SK-N-SH treated with all-trans-retinoic acid at 6 μM for 48 hours (cell line): ENCODE data around the gene SOX6.

Experiments
- ARNTL ChIP-seq: fragments of 450-650 bp; formaldehyde crosslinking; IDR thresholded peaks from 2 replicates; pipeline ENCODE4 v1.5.0; 2020; ENCODE audit warnings: low read depth, mild to moderate bottlenecking, moderate library complexity, borderline replicate concordance
- CREB5 ChIP-seq: fragments of 250-450 bp; sonication (Bioruptor Pico); IDR thresholded peaks from 2 replicates; pipeline ENCODE4 v1.5.1; 2020; ENCODE audit warnings: low read depth, mild to moderate bottlenecking, moderate library complexity
- GLIS3 ChIP-seq: fragments of 250-450 bp; sonication (Bioruptor Pico); IDR thresholded peaks from 2 replicates; pipeline ENCODE4 v1.5.0; 2020; ENCODE audit warnings: mild to moderate bottlenecking, moderate library complexity
- PATZ1 ChIP-seq: fragments of 250-450 bp; sonication (Bioruptor Pico); IDR thresholded peaks from 2 replicates; pipeline ENCODE4 v1.8.0; 2020; ENCODE audit warnings: mild to moderate bottlenecking, moderate library complexity, borderline replicate concordance
- PPARA ChIP-seq: fragments of 250-450 bp; sonication (Bioruptor Pico); IDR thresholded peaks from 2 replicates; pipeline ENCODE4 v1.5.0; 2020; ENCODE audit warnings: mild to moderate bottlenecking, borderline replicate concordance
- RARB ChIP-seq: fragments of 250-450 bp; sonication (Bioruptor Pico); IDR thresholded peaks from 2 replicates; pipeline ENCODE4 v1.8.0; 2021; ENCODE audit warnings: mild to moderate bottlenecking, moderate library complexity
- ZFP3 ChIP-seq: fragments of 250-450 bp; sonication (Bioruptor Pico); IDR thresholded peaks from 2 replicates; pipeline ENCODE4 v1.5.0; 2020; ENCODE audit warnings: mild to moderate bottlenecking, moderate library complexity
- ZFP30 ChIP-seq: fragments of 450-650 bp; formaldehyde crosslinking; IDR thresholded peaks from 2 replicates; pipeline ENCODE4 v1.5.0; 2022; ENCODE audit warnings: mild to moderate bottlenecking, moderate library complexity
- ZNF565 ChIP-seq: fragments of 450-650 bp; formaldehyde crosslinking; conservative IDR thresholded peaks from 2 replicates; pipeline ENCODE4 v1.5.0; 2020; ENCODE audit warnings: low read depth, mild to moderate bottlenecking, moderate library complexity
- ZNF70 ChIP-seq: fragments of 450-650 bp; formaldehyde crosslinking; IDR thresholded peaks from 2 replicates; pipeline ENCODE4 v1.5.0; 2020; ENCODE audit warnings: mild to moderate bottlenecking, moderate library complexity
- TF ChIP-seq, protein P1 (sequence below): fragments of 250-450 bp; sonication (Bioruptor Pico); IDR thresholded peaks from 2 replicates; pipeline ENCODE4 v1.5.1; 2021; ENCODE audit warnings: mild to moderate bottlenecking, moderate library complexity
- TF ChIP-seq, protein P2 (sequence below): fragments of 250-450 bp; sonication (Bioruptor Pico); IDR thresholded peaks from 2 replicates; pipeline ENCODE4 v1.8.0; 2021; ENCODE audit warnings: low read depth, mild to moderate bottlenecking, moderate library complexity, borderline replicate concordance
- TF ChIP-seq, protein P3 (sequence below): fragments of 250-450 bp; sonication (Bioruptor Pico); IDR thresholded peaks from 2 replicates; pipeline ENCODE4 v1.5.0; 2020; ENCODE audit warnings: mild to moderate bottlenecking, moderate library complexity

GRCh38 chr11:16266021-16266420 is 90.3 kb downstream of the SOX6 start:
- TF ChIP-seq ARNTL (CRISPR knock-in tag): no peak
- TF ChIP-seq ZNF565: no peak
- TF ChIP-seq RARB (CRISPR knock-in tag): no peak
- TF ChIP-seq, protein P1, sequence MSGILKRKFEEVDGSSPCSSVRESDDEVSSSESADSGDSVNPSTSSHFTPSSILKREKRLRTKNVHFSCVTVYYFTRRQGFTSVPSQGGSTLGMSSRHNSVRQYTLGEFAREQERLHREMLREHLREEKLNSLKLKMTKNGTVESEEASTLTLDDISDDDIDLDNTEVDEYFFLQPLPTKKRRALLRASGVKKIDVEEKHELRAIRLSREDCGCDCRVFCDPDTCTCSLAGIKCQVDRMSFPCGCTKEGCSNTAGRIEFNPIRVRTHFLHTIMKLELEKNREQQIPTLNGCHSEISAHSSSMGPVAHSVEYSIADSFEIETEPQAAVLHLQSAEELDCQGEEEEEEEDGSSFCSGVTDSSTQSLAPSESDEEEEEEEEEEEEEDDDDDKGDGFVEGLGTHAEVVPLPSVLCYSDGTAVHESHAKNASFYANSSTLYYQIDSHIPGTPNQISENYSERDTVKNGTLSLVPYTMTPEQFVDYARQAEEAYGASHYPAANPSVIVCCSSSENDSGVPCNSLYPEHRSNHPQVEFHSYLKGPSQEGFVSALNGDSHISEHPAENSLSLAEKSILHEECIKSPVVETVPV (CRISPR knock-in tag): no peak
- no peak for TF ChIP-seq GLIS3 (CRISPR knock-in tag)
- TF ChIP-seq ZFP30 (CRISPR knock-in tag): no peak
- TF ChIP-seq, protein P2, sequence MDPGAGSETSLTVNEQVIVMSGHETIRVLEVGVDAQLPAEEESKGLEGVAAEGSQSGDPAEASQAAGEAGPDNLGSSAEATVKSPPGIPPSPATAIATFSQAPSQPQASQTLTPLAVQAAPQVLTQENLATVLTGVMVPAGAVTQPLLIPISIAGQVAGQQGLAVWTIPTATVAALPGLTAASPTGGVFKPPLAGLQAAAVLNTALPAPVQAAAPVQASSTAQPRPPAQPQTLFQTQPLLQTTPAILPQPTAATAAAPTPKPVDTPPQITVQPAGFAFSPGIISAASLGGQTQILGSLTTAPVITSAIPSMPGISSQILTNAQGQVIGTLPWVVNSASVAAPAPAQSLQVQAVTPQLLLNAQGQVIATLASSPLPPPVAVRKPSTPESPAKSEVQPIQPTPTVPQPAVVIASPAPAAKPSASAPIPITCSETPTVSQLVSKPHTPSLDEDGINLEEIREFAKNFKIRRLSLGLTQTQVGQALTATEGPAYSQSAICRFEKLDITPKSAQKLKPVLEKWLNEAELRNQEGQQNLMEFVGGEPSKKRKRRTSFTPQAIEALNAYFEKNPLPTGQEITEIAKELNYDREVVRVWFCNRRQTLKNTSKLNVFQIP (CRISPR knock-in tag): no peak
- no peak for TF ChIP-seq PATZ1 (CRISPR knock-in tag)
- TF ChIP-seq, protein P3, sequence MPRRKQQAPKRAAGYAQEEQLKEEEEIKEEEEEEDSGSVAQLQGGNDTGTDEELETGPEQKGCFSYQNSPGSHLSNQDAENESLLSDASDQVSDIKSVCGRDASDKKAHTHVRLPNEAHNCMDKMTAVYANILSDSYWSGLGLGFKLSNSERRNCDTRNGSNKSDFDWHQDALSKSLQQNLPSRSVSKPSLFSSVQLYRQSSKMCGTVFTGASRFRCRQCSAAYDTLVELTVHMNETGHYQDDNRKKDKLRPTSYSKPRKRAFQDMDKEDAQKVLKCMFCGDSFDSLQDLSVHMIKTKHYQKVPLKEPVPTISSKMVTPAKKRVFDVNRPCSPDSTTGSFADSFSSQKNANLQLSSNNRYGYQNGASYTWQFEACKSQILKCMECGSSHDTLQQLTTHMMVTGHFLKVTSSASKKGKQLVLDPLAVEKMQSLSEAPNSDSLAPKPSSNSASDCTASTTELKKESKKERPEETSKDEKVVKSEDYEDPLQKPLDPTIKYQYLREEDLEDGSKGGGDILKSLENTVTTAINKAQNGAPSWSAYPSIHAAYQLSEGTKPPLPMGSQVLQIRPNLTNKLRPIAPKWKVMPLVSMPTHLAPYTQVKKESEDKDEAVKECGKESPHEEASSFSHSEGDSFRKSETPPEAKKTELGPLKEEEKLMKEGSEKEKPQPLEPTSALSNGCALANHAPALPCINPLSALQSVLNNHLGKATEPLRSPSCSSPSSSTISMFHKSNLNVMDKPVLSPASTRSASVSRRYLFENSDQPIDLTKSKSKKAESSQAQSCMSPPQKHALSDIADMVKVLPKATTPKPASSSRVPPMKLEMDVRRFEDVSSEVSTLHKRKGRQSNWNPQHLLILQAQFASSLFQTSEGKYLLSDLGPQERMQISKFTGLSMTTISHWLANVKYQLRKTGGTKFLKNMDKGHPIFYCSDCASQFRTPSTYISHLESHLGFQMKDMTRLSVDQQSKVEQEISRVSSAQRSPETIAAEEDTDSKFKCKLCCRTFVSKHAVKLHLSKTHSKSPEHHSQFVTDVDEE (CRISPR knock-in tag): no peak
- TF ChIP-seq PPARA (CRISPR knock-in tag): no peak
- TF ChIP-seq CREB5: no peak
- no peak for TF ChIP-seq ZNF70
- no peak for TF ChIP-seq ZFP3 (CRISPR knock-in tag)
